GM12878 (cell line): Measurements from ENCODE around the gene SLC10A1. TPM values are rescaled to one million over a fixed set of nuclear protein-coding genes. Genes with fewer than 3 reads are reported as not detected.
"Not testable (repeated sequence)": the region's sequence is repeated elsewhere in the genome, so short reads cannot be mapped to it uniquely, and the experiment has no call there.

Source experiments
- ATAC-seq: fragments of 200-7000 bp; cut with Tn5 transposase; 3 replicates; pipeline ENCODE4 v1.9.1; 2020; ENCODE audit warnings: mild to moderate bottlenecking, moderate library complexity
- BruUV-seq: library from RNA; stranded (reverse); fragments of 400-500 nt; replicated peaks from 2 replicates; lab custom pipeline; 2021; lab: Mats Ljungman, UMichigan
- CTCF ChIA-PET: fragments of 300-600 bp; sonication (Branson Sonifier 250); formaldehyde crosslinking; extraction: SDS; loops from one replicate; lab custom pipeline; 2021; ENCODE audit warnings: inconsistent platforms; lab: Yijun Ruan, JAX
- POLR2A ChIA-PET: fragments of 350-600 bp; formaldehyde crosslinking; extraction: SDS; loops from one replicate; lab custom pipeline; 2021; ENCODE audit warnings: inconsistent platforms; lab: Charles Lee
- RAD21 ChIA-PET: fragments of 300-600 bp; sonication (Branson Sonifier 250); formaldehyde crosslinking; loops from one replicate; lab custom pipeline; 2023; ENCODE audit warnings: antibody characterized with exemption; ENCODE audit not compliant: unreplicated experiment; lab: Charles Lee
- SMC1A ChIA-PET: fragments of 300-600 bp; sonication (Branson Sonifier 250); formaldehyde crosslinking; loops from one replicate; lab custom pipeline; 2023; ENCODE audit not compliant: unreplicated experiment, uncharacterized antibody; lab: Charles Lee
- DNase-seq: peaks from one replicate; pipeline ENCODE4 v3.0.0-alpha.2; 2011; ENCODE audit warnings: low read depth, low spot score
- FAIRE-seq: peaks from 3 replicates; lab custom pipeline; 2011; peaks lifted over from hg19 to GRCh38; lab: Jason Lieb, UNC
- H2AFZ ChIP-seq: 2 replicates; pipeline ENCODE4 v1.6.0; 2011; ENCODE audit warnings: low read depth, low read length, control low read depth; ENCODE audit not compliant: control insufficient read depth
- H3K27ac ChIP-seq: 2 replicates; pipeline ENCODE4 v1.5.1; 2011; ENCODE audit warnings: control low read depth; ENCODE audit not compliant: control insufficient read depth, insufficient read depth
- H3K27me3 ChIP-seq, 2 experiments: replicated peaks in 1 of 2; 2 replicates each; pipeline versions ENCODE4 v1.6.0 to v1.6.1; 2011; ENCODE audit warnings: low read length in 1 of 2; ENCODE audit not compliant: control insufficient read depth in 2 of 2, insufficient read depth in 2 of 2
- H3K36me3 ChIP-seq, 2 experiments: 2 replicates each; pipeline ENCODE4 v1.5.1; 2011; ENCODE audit warnings: low read length in 1 of 2; ENCODE audit not compliant: control insufficient read depth in 2 of 2, insufficient read depth in 2 of 2
- H3K4me1 ChIP-seq: 2 replicates; pipeline ENCODE4 v1.6.1; 2011; ENCODE audit warnings: mild to moderate bottlenecking, low read length, moderate library complexity, mixed read lengths; ENCODE audit not compliant: control insufficient read depth, insufficient read depth
- H3K4me2 ChIP-seq: 2 replicates; pipeline ENCODE4 v1.6.0; 2011; ENCODE audit warnings: control low read depth; ENCODE audit not compliant: control insufficient read depth, insufficient read depth
- H3K4me3 ChIP-seq: fragments of 200-600 bp; sonication (generic); 2 replicates; pipeline ENCODE4 v1.5.1; 2016
- H3K79me2 ChIP-seq: 2 replicates; pipeline ENCODE4 v1.6.0; 2011; ENCODE audit warnings: low read length; ENCODE audit not compliant: control insufficient read depth, insufficient read depth
- H3K9ac ChIP-seq: 2 replicates; pipeline ENCODE4 v1.8.0; 2011; ENCODE audit warnings: low read length, control low read depth, mixed read lengths; ENCODE audit not compliant: control insufficient read depth, insufficient read depth
- H3K9me3 ChIP-seq: replicated peaks from 3 replicates; pipeline ENCODE4 v1.5.1; 2011; ENCODE audit warnings: mild to moderate bottlenecking, low read length; ENCODE audit not compliant: control insufficient read depth, insufficient read depth
- H4K20me1 ChIP-seq: 2 replicates; pipeline ENCODE4 v1.6.0; 2011; ENCODE audit not compliant: control insufficient read depth, insufficient read depth
- WGBS: methylation state at CpG from one replicate; pipeline ENCODE4 v1.1.6; 2016; ENCODE audit warnings: low lambda C conversion rate; ENCODE audit not compliant: insufficient replicate concordance, insufficient coverage; ENCODE audit errors: missing lambda C conversion rate; 5-methylcytosine and 5-hydroxymethylcytosine counted together
- in situ Hi-C: fragments of 300-500 bp; cut with MboI; formaldehyde crosslinking; loops from 9 replicates; pipeline ENCODE4 v1.14.3; 2018; ENCODE audit warnings: mixed read lengths
- intact Hi-C: fragments of 100-400 bp; cut with micrococcal nuclease; formaldehyde crosslinking; loops from one replicate; pipeline ENCODE4 v1.14.2; 2022; ENCODE audit not compliant: unreplicated experiment
- polyA plus RNA-seq, 11 experiments: library from polyadenylated mRNA; depleted of rRNA in 4 of 11; unstranded in 6 of 11; stranded (reverse) in 5 of 11; fragments of >200 nt; fragmentation: Nextera tagmentation in 4 of 11; fragmentation: Illumina TruSeq in 1 of 11; extraction: Ambion mirVana in 4 of 11; extraction: Trizol in 1 of 11; gene quantifications; 1 replicate in 1 of 11; 2 replicates in 10 of 11; pipeline versions ENCODE4 v1.2.1 to v1.2.3, GENCODE V29; 2011 to 2016; ENCODE audit warnings: inconsistent platforms in 2 of 11, missing spikeins in 2 of 11, low read depth in 1 of 11
- total RNA-seq, 4 experiments: library from RNA; depleted of rRNA in 3 of 4; stranded (reverse); fragments of >200 nt in 3 of 4; fragmentation: Illumina TruSeq in 1 of 4; extraction: Trizol in 1 of 4; gene quantifications; 2 replicates each; pipeline versions ENCODE4 v1.2.1 to v1.2.3, GENCODE V29; 2013 to 2021

Gene SLC10A1
- total and polyA plus RNA-seq, 10 of the 15 experiments (the other 5 are each of a cell fraction or from before 2014, with no cell fraction given): 0.15 to 0.16 TPM; not detected in 8

- H3K4me2 ChIP-seq, H3K79me2 ChIP-seq, H3K4me1 ChIP-seq, RAD21 ChIA-PET, intact Hi-C loops, ATAC-seq, H3K9me3 ChIP-seq, FAIRE-seq, H3K36me3 ChIP-seq, H2AFZ ChIP-seq, H3K9ac ChIP-seq, POLR2A ChIA-PET, BruUV-seq, H3K27ac ChIP-seq, H4K20me1 ChIP-seq, H3K4me3 ChIP-seq, DNase-seq, H3K27me3 ChIP-seq: not testable (repeated sequence)
- in situ Hi-C loops: loop anchor here (25.0 kb wide), 1 partner anchor 499 kb away; no protein-coding TSS in a partner anchor
- CTCF ChIA-PET: interaction anchor here (0.6 kb wide), 1 partner anchor 152 kb away, joined by 3 read pairs; no protein-coding TSS in a partner anchor
- 29% methylated on average over 4 of the region's 4 CpGs for WGBS
- SMC1A ChIA-PET: interaction anchor here (0.6 to 1.0 kb wide), 3 partner anchors 23 to 124 kb away, joined by 3 read pairs; no protein-coding TSS in a partner anchor
Measured at GRCh38 chr14:69736405-69736804, 60.6 kb downstream of the SLC10A1 start.

GRCh38 chr14:69731919-69732598 is 65.0 kb downstream of the SLC10A1 start:
- intact Hi-C loops (loop anchor here (5.0 kb wide), 2 partner anchors 280 to 295 kb away; no protein-coding TSS in a partner anchor), in situ Hi-C loops (loop anchor here (5.0 to 25.0 kb wide), 2 partner anchors 285 to 495 kb away; no protein-coding TSS in a partner anchor)
- H2AFZ ChIP-seq, DNase-seq, H4K20me1 ChIP-seq, H3K4me2 ChIP-seq, H3K36me3 ChIP-seq, H3K79me2 ChIP-seq, BruUV-seq, H3K27me3 ChIP-seq, H3K27ac ChIP-seq, H3K4me3 ChIP-seq, H3K9ac ChIP-seq, CTCF ChIA-PET, H3K4me1 ChIP-seq, ATAC-seq, FAIRE-seq, POLR2A ChIA-PET, H3K9me3 ChIP-seq: not testable (repeated sequence)
- SMC1A ChIA-PET: interaction anchor here (1.0 kb wide), 1 partner anchor 49 kb away, joined by 3 read pairs; no protein-coding TSS in a partner anchor
- RAD21 ChIA-PET: interaction anchor here (0.7 kb wide), 2 partner anchors 168 to 446 kb away, joined by 3 to 4 read pairs; no protein-coding TSS in a partner anchor
- 83% methylated on average over 8 of the region's 8 CpGs for WGBS
